ENCODE measurements around the gene SHISA8.

The SHISA8 gene

GRCh38 chr22:41933411-41934177 lies 18.7 kb upstream of the SHISA8 start:
- no peak for DNase-seq

- no peak for DNase-seq
These were observed 17.5 kb upstream of the SHISA8 start for GRCh38 chr22:41932353-41932752.

- no peak for DNase-seq
These were observed 16.9 kb upstream of the SHISA8 start for GRCh38 chr22:41931701-41932269.

- DNase-seq, result no peak
These were observed 14.5 kb upstream of the SHISA8 start for GRCh38 chr22:41929418-41929810.

GRCh38 chr22:41928593-41929417 lies 13.9 kb upstream of the SHISA8 start:
- DNase-seq, result no peak

GRCh38 chr22:41927813-41928212 lies 12.9 kb upstream of the SHISA8 start:
- DNase-seq, result no peak

GRCh38 chr22:41925783-41926460 lies 11.0 kb upstream of the SHISA8 start:
- peak; percentile 74 for DNase-seq

- DNase-seq, result no peak
These were observed 8.9 kb upstream of the SHISA8 start for GRCh38 chr22:41923595-41924276.

- DNase-seq, result no peak
These were observed 8.2 kb upstream of the SHISA8 start for GRCh38 chr22:41922940-41923594.

GRCh38 chr22:41922328-41922727 lies 7.5 kb upstream of the SHISA8 start:
- no peak for DNase-seq

- no peak for DNase-seq
These were observed 5.5 kb upstream of the SHISA8 start for GRCh38 chr22:41920271-41920976.

GRCh38 chr22:41919357-41920224 lies 4.7 kb upstream of the SHISA8 start:
- no peak for DNase-seq

- DNase-seq, result no peak
These were observed 3.3 kb upstream of the SHISA8 start for GRCh38 chr22:41917903-41918791.

- DNase-seq, result no peak
These were observed 2.6 kb upstream of the SHISA8 start for GRCh38 chr22:41917375-41917902.

GRCh38 chr22:41916745-41917358 lies 2.0 kb upstream of the SHISA8 start:
- no peak for DNase-seq

- no peak for DNase-seq
These were observed 1.1 kb upstream of the SHISA8 start for GRCh38 chr22:41915786-41916493.

- no peak for DNase-seq
These were observed 251 bp downstream of the SHISA8 start for GRCh38 chr22:41914611-41915034.

All from activated CD4-positive, CD25-positive, alpha-beta regulatory T cell treated with anti-CD3 and anti-CD28 coated beads, Interleukin-2, amount 50 U/mL, for 72 hours (primary cell).